HUES48 (cell line): ENCODE measurements around the gene MPPED1.

Experiments
- H3K27ac ChIP-seq: one replicate; pipeline ENCODE4 v1.7.0; 2013; ENCODE audit warnings: low read depth, low read length, inconsistent platforms
- H3K27me3 ChIP-seq: 2 replicates; pipeline ENCODE4 v1.6.1; 2013; ENCODE audit warnings: mild to moderate bottlenecking, low read length; ENCODE audit not compliant: control insufficient read depth, insufficient read depth
- H3K36me3 ChIP-seq: 2 replicates; pipeline ENCODE4 v1.6.1; 2013; ENCODE audit warnings: low read length; ENCODE audit not compliant: control insufficient read depth, insufficient read depth
- H3K4me1 ChIP-seq: 2 replicates; pipeline ENCODE4 v1.6.1; 2013; ENCODE audit warnings: mild to moderate bottlenecking, low read length; ENCODE audit not compliant: control insufficient read depth, insufficient read depth
- H3K4me3 ChIP-seq: 2 replicates; pipeline ENCODE4 v1.5.1; 2013; ENCODE audit warnings: mild to moderate bottlenecking, low read depth, low read length
- H3K9ac ChIP-seq: 2 replicates; pipeline ENCODE4 v1.6.1; 2013; ENCODE audit warnings: mild to moderate bottlenecking, low read depth, low read length, moderate library complexity
- H3K9me3 ChIP-seq: 2 replicates; pipeline ENCODE4 v1.6.1; 2013; ENCODE audit warnings: low read length; ENCODE audit not compliant: control insufficient read depth, insufficient read depth

The MPPED1 gene

GRCh38 chr22:43381693-43382092 lies 30.1 kb upstream of the MPPED1 start:
- Histone ChIP-seq H3K27ac (no peak overlapping the region), H3K9me3 (no peaks in the 10 kb centered on the region), H3K4me3 (no peak overlapping the region), H3K36me3 (no peaks in the 10 kb centered on the region), H3K4me1 (no peaks in the 10 kb centered on the region), H3K27me3 (no peaks in the 10 kb centered on the region), H3K9ac (no peak overlapping the region)

- H3K9me3 ChIP-seq, result no peaks in the 10 kb centered on the region
- H3K4me3 ChIP-seq, result no peak overlapping the region
- no peak overlapping the region for H3K27ac ChIP-seq
- no peak overlapping the region for H3K9ac ChIP-seq
- no peaks in the 10 kb centered on the region for H3K36me3 ChIP-seq
- peaks cover 3% of the 10 kb centered on the region; the same call in 1 of the 2 replicates for H3K4me1 ChIP-seq
- H3K27me3 ChIP-seq, result no peaks in the 10 kb centered on the region
These were observed 27.0 kb upstream of the MPPED1 start for GRCh38 chr22:43384863-43385262.

- Histone ChIP-seq H3K27me3 (no peaks in the 10 kb centered on the region), H3K9ac (no peak overlapping the region)
These were observed 25.8 kb upstream of the MPPED1 start for GRCh38 chr22:43385770-43386641.

GRCh38 chr22:43387815-43388214 lies 24.0 kb upstream of the MPPED1 start:
- Histone ChIP-seq H3K9me3 (no peaks in the 10 kb centered on the region), H3K27me3 (no peaks in the 10 kb centered on the region), H3K27ac (no peak overlapping the region)

More at GRCh38 chr22:43385770-43386641, 25.8 kb upstream of the MPPED1 start:
- H3K4me3 ChIP-seq, result no peak overlapping the region
- H3K27ac ChIP-seq, result no peak overlapping the region
- H3K36me3 ChIP-seq, result no peaks in the 10 kb centered on the region
- H3K9me3 ChIP-seq, result no peaks in the 10 kb centered on the region
- peaks cover 3% of the 10 kb centered on the region; the same call in 1 of the 2 replicates for H3K4me1 ChIP-seq

GRCh38 chr22:43388420-43388851 lies 23.4 kb upstream of the MPPED1 start:
- no peak overlapping the region for H3K4me3 ChIP-seq

More at GRCh38 chr22:43387815-43388214, 24.0 kb upstream of the MPPED1 start:
- H3K4me1 ChIP-seq, result peaks cover 6% of the 10 kb centered on the region; the same call in 1 of the 2 replicates
- H3K9ac ChIP-seq, result no peak overlapping the region
- no peak overlapping the region for H3K4me3 ChIP-seq
- no peaks in the 10 kb centered on the region for H3K36me3 ChIP-seq

DNA sequence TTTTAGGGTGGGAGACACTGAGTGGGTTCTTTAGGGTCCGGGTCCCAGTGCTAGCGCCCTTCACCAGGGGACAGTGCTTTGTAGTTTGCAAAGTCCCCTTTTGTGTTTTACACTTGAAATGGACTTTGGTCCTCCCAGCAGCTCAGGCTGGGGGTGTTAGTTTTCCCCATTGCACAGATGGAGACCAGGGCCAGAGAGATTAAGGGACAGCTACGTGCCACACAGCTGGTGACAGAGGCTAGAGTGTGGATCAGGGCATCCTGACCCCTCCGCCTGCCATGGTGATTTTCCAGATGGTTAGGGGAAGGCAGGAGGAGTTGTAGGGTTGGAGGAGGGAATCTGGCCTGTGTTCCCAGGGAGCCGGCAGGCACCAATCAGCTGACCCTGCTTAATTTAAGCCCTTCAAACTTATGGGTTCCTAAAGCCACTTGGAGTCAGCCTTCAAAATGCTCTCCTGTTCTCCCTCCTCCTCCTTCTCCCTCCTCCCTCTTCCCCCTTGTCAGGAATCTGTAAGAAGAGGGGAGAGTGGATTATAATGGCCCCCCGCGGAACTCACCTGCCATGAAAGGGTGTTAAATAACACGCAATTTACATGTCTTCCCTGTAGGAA lies 22.5 kb upstream of the MPPED1 start:
- no peak overlapping the region for H3K4me3 ChIP-seq
- no peaks in the 10 kb centered on the region for H3K9me3 ChIP-seq
- H3K27me3 ChIP-seq, result no peaks in the 10 kb centered on the region
- peaks cover 9% of the 10 kb centered on the region; the same call in 1 of the 2 replicates for H3K4me1 ChIP-seq
- no peaks in the 10 kb centered on the region for H3K36me3 ChIP-seq
- no peak overlapping the region for H3K27ac ChIP-seq
- H3K9ac ChIP-seq, result no peak overlapping the region

More at GRCh38 chr22:43388420-43388851, 23.4 kb upstream of the MPPED1 start:
- Histone ChIP-seq H3K36me3 (no peaks in the 10 kb centered on the region), H3K27ac (no peak overlapping the region), H3K9ac (no peak overlapping the region), H3K4me1 (peaks cover 9% of the 10 kb centered on the region; the same call in 1 of the 2 replicates), H3K27me3 (no peaks in the 10 kb centered on the region), H3K9me3 (no peaks in the 10 kb centered on the region)

GRCh38 chr22:43390166-43390565 lies 21.6 kb upstream of the MPPED1 start:
- Histone ChIP-seq H3K27ac (no peak overlapping the region), H3K4me1 (peaks cover 9% of the 10 kb centered on the region; the same call in 1 of the 2 replicates), H3K4me3 (no peak overlapping the region), H3K36me3 (no peaks in the 10 kb centered on the region), H3K9ac (no peak overlapping the region), H3K27me3 (no peaks in the 10 kb centered on the region), H3K9me3 (no peaks in the 10 kb centered on the region)

DNA sequence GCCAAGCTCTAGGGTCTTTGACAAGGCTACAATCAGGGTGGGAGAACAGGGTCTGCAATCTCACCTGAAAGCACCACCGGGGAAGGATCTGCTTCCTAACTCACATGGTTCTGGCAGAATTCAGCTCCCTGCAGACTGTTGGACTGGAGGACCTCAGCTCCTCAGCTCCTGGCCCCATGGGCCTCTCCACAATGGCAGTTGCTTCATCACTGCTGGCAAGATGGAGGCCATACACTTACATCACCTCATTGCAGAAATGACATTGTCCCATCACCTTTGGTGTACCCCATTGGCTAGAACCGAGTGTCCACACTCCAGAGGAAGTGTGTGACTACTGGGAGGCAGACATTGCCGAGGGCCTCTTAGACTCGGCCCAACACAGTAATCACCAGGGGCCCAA lies 20.9 kb upstream of the MPPED1 start:
- no peaks in the 10 kb centered on the region for H3K9me3 ChIP-seq
- H3K27me3 ChIP-seq, result no peaks in the 10 kb centered on the region
- no peak overlapping the region for H3K4me3 ChIP-seq
- no peaks in the 10 kb centered on the region for H3K36me3 ChIP-seq
- no peak overlapping the region for H3K27ac ChIP-seq
- no peak overlapping the region for H3K9ac ChIP-seq
- peaks cover 9% of the 10 kb centered on the region; the same call in 1 of the 2 replicates for H3K4me1 ChIP-seq

DNA sequence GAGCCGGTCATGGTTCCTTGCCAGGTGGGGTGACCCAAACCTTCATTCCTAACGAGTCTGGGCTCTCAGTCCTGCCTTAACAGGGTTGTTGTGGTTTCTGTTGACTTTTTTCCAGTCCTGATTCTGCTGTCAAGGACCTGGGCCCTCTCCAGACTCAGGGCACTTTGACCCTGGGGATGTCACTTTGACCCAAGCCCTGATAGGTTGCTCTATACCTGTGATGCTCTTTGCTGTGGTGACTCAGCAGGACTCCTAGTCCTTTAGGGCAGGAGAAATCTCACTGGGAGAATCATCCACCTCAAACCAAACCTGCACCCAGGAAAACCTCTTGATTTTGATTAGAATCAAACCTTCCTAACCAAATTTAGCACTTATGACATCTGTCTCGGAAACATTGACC lies 20.5 kb upstream of the MPPED1 start:
- H3K4me1 ChIP-seq, result peaks cover 9% of the 10 kb centered on the region; the same call in 1 of the 2 replicates

DNA sequence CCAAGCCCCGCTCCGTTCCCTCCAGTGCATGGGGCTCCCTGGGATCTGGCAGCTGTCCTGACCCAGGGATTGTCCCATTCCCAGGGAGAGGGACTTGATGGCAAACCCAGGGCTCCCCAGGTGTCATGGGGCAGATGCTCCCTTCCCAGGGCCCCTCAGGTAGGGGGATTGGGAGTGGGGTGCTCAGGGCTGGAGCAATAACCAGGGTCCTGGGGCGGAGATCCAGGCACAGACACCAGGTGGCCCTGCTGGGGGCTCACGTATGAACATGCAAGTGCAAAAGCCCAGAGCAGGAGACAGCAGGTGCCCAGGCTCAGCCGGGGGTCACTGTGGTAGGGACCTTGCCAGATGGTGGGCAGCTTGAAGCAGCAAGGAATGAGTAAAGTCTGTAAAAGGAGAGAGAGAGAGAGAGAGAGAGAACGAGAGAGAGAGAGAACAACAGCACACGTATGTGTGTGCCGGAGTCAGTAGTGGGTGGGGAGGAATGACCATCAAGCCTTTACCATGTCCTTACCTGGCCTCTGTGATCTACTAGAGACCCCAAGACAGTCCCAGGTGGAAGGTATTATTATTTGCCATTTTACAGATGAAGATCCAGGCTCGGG lies 19.3 kb upstream of the MPPED1 start:
- no peak overlapping the region for H3K9ac ChIP-seq

More for the DNA sequence above, 20.5 kb upstream of the MPPED1 start:
- Histone ChIP-seq H3K27me3 (no peaks in the 10 kb centered on the region), H3K4me3 (no peak overlapping the region), H3K27ac (no peak overlapping the region), H3K9ac (no peak overlapping the region), H3K36me3 (no peaks in the 10 kb centered on the region), H3K9me3 (no peaks in the 10 kb centered on the region)

More for the DNA sequence above, 19.3 kb upstream of the MPPED1 start:
- Histone ChIP-seq H3K4me3 (no peak overlapping the region), H3K4me1 (peaks cover 9% of the 10 kb centered on the region; the same call in 1 of the 2 replicates), H3K27ac (no peak overlapping the region), H3K9me3 (no peaks in the 10 kb centered on the region), H3K36me3 (no peaks in the 10 kb centered on the region), H3K27me3 (no peaks in the 10 kb centered on the region)
